Neural cell (in vitro differentiated cells): ENCODE results near the gene LSM14A.

Experiments
- CTCF ChIP-seq: fragments of 450-650 bp; IDR thresholded peaks from 2 replicates; pipeline ENCODE4 v1.5.1; 2014; ENCODE audit warnings: antibody characterized with exemption, mild to moderate bottlenecking, moderate library complexity; ENCODE audit not compliant: poor library complexity, severe bottlenecking
- EP300 ChIP-seq: fragments of 450-650 bp; conservative IDR thresholded peaks from 2 replicates; pipeline ENCODE4 v1.6.1; 2014; ENCODE audit warnings: antibody characterized with exemption, mild to moderate bottlenecking, moderate library complexity; ENCODE audit not compliant: poor library complexity, severe bottlenecking
- EZH2 ChIP-seq: fragments of 200-600, 300-800 bp; shearing (Covaris generic), sonication (generic); IDR thresholded peaks from 2 replicates; pipeline ENCODE4 v1.6.1; 2014; ENCODE audit warnings: antibody characterized with exemption, low read length, borderline replicate concordance, mild to moderate bottlenecking; ENCODE audit not compliant: insufficient read depth, poor library complexity, severe bottlenecking
- POLR2AphosphoS5 ChIP-seq: IDR thresholded peaks from 2 replicates; pipeline ENCODE4 v1.6.1; 2012
- RAD21 ChIP-seq: fragments of 450-650 bp; conservative IDR thresholded peaks from 2 replicates; pipeline ENCODE4 v1.6.1; 2014; ENCODE audit warnings: antibody characterized with exemption, mild to moderate bottlenecking, moderate library complexity
- REST ChIP-seq: IDR thresholded peaks from 2 replicates; pipeline ENCODE4 v1.6.1; 2012; ENCODE audit warnings: borderline replicate concordance

- TF ChIP-seq CTCF, result no peak
- TF ChIP-seq EP300, result no peak
- TF ChIP-seq POLR2AphosphoS5, result no peak
- no peak for TF ChIP-seq EZH2
- TF ChIP-seq REST, result no peak
- no peak for TF ChIP-seq RAD21
These were observed 21.7 kb upstream of the LSM14A start for GRCh38 chr19:34150558-34150957.
